ENCODE data around the gene RUNX2.

Gene RUNX2

GRCh38 chr6:45491048-45491735 is 163.1 kb downstream of the RUNX2 start:
- no peak for FAIRE-seq

GRCh38 chr6:45491874-45492273 is 163.7 kb downstream of the RUNX2 start:
- no peak for FAIRE-seq

- FAIRE-seq, result no peak
Measured at GRCh38 chr6:45493761-45494160, 165.6 kb downstream of the RUNX2 start.

- no peak for FAIRE-seq
Measured at GRCh38 chr6:45494416-45495135, 166.4 kb downstream of the RUNX2 start.

- no peak for FAIRE-seq
Measured at GRCh38 chr6:45495429-45496084, 167.4 kb downstream of the RUNX2 start.

- no peak for FAIRE-seq
Measured at GRCh38 chr6:45496085-45496433, 167.9 kb downstream of the RUNX2 start.

GRCh38 chr6:45498591-45498990 is 170.5 kb downstream of the RUNX2 start:
- FAIRE-seq, result no peak

- FAIRE-seq, result no peak
Measured at GRCh38 chr6:45500924-45501816, 173.0 kb downstream of the RUNX2 start.

GRCh38 chr6:45502456-45502855 is 174.3 kb downstream of the RUNX2 start:
- FAIRE-seq, result no peak

GRCh38 chr6:45504947-45505346 is 176.8 kb downstream of the RUNX2 start:
- no peak for FAIRE-seq

- FAIRE-seq, result no peak
Measured at GRCh38 chr6:45505470-45505869, 177.3 kb downstream of the RUNX2 start.

GRCh38 chr6:45507186-45507585 is 179.1 kb downstream of the RUNX2 start:
- no peak for FAIRE-seq

GRCh38 chr6:45509426-45509825 is 181.3 kb downstream of the RUNX2 start:
- FAIRE-seq, result no peak

GRCh38 chr6:45512717-45513116 is 184.6 kb downstream of the RUNX2 start:
- FAIRE-seq, result no peak

GRCh38 chr6:45513213-45513618 is 185.1 kb downstream of the RUNX2 start:
- FAIRE-seq, result no peak

- FAIRE-seq, result no peak
Measured at GRCh38 chr6:45513843-45514242, 185.7 kb downstream of the RUNX2 start.

- no peak for FAIRE-seq
Measured at GRCh38 chr6:45514454-45515230, 186.5 kb downstream of the RUNX2 start.

GRCh38 chr6:45518013-45518720 is 190.0 kb downstream of the RUNX2 start:
- FAIRE-seq, result no peak

GRCh38 chr6:45521226-45521625 is 193.1 kb downstream of the RUNX2 start:
- FAIRE-seq, result no peak

- FAIRE-seq, result no peak
Measured at GRCh38 chr6:45522486-45522885, 194.4 kb downstream of the RUNX2 start.

- FAIRE-seq, result no peak
Measured at GRCh38 chr6:45527210-45527609, 199.1 kb downstream of the RUNX2 start.
